ENCODE results near the gene SSU72. TPM values are rescaled to one million over a fixed set of nuclear protein-coding genes. Genes with fewer than 3 reads are reported as not detected.
A peak's percentile ranks its signal among the peaks of the same experiment; 100 is the strongest.

SSU72 gene
- total RNA-seq, 6 experiments from 2014 or later: 46.6 to 72.6 (median 63.8) TPM

DNA sequence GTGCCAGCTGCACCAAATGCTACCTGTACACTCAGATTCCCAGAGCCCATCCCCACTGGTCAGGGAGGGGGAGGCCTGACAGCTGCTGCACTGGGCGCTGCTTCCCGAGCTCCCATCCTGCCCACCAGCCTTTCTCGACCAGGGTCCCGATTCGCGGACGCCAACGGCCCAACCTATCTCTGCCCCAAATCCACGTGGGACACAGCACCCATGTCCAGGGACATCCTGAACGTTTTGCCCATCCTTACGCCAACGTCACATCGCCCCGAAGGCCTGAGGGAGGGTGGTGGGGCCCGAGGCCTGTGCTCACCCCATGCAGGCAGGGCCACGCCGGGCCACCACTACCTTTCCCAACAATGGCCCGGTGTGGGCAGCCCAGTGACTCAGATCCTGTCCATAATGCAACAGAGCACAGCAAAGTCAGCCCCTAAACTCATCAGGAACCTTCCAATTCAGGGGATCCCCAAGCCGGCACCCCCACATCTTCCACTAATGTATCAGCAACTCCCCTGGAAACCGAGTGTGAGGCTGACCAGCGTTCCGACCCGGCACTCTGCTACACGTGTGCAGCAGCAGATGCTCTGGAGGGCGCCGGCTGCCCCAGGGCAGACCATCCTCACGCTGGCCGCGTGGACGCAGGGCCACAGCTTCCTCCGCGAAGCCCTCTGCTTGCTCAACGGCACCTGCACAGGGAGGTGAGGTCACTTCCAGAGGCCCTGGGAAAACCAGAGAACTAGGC is 23.0 kb downstream of the SSU72 start:
- peak in 1 of 3 donors; percentile 52 for DNase-seq
- 86% methylated on average over 16 of the region's 33 CpGs for WGBS (ENCODE audit: insufficient coverage, low coverage, low lambda C conversion rate, missing lambda C conversion rate)

DNA sequence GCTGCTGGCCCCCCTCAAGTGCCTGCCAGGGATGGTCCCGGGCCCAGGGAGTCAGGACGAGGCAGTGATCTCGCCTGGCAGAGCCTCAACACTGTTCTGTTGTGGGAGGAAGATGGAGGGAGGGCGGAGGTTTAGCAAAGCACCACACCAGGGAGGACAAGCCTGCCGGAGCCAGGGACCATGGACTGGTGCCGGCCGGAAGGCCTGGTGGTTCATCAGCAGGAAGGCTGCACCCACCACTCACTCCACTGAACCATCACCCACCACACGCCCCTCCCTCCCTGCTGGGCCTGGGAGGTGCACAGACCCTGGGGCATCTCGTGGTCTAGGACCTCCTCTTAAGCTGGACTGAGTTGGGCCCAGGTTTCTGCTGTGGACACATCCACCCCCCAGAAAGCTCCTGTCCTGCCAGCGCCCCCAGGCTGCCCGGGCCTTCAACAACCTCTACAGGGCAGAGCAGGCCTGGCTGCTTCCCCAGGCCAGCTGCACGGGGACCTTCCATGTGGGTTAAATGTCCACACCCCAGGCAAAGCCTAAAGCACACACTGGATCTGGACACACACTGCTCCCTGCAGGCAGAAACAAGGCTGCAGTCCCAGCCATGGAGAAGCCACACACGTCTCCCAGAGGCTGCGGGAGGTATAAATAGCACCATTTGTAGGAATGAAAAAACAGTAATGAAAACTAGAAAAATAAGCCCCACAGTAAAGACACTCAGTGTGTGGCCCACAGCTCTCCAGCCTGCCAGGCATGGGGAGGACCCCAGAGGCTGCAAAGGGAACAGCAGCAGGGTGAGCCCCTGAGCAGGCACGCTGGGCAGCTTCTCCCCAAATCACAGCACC is 23.9 kb downstream of the SSU72 start:
- H3K9me3 ChIP-seq: no peaks in the 10 kb centered on the region
- DNase-seq (no peak), ATAC-seq (peak in 2 of 4 donors; percentile 14 to 30)
- WGBS (ENCODE audit: insufficient coverage, low coverage, low lambda C conversion rate, missing lambda C conversion rate): 66% methylated on average over 4 of the region's 15 CpGs
- H3K36me3 ChIP-seq: no peaks in the 10 kb centered on the region
- no peaks in the 10 kb centered on the region for H3K27me3 ChIP-seq
- intact Hi-C loops (cut with DNase I): no loop called here
- no peak overlapping the region for H3K27ac ChIP-seq
- no peak overlapping the region for H3K4me3 ChIP-seq
- TF ChIP-seq POLR2A (IDR thresholded peaks at IDR 0.05): no peak
- TF ChIP-seq, protein P1, sequence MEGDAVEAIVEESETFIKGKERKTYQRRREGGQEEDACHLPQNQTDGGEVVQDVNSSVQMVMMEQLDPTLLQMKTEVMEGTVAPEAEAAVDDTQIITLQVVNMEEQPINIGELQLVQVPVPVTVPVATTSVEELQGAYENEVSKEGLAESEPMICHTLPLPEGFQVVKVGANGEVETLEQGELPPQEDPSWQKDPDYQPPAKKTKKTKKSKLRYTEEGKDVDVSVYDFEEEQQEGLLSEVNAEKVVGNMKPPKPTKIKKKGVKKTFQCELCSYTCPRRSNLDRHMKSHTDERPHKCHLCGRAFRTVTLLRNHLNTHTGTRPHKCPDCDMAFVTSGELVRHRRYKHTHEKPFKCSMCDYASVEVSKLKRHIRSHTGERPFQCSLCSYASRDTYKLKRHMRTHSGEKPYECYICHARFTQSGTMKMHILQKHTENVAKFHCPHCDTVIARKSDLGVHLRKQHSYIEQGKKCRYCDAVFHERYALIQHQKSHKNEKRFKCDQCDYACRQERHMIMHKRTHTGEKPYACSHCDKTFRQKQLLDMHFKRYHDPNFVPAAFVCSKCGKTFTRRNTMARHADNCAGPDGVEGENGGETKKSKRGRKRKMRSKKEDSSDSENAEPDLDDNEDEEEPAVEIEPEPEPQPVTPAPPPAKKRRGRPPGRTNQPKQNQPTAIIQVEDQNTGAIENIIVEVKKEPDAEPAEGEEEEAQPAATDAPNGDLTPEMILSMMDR (IDR thresholded peaks at IDR 0.05): peak in 2 of 4 donors; percentile 12 to 27
- H3K4me1 ChIP-seq: peaks cover 0 to 6% (median 0%) of the 10 kb centered on the region in 4 donors

More for the DNA sequence above, 23.0 kb downstream of the SSU72 start:
- Histone ChIP-seq H3K9me3 (no peaks in the 10 kb centered on the region), H3K4me1 (peaks cover 0 to 6% (median 0%) of the 10 kb centered on the region in 4 donors), H3K4me3 (no peak overlapping the region), H3K36me3 (no peaks in the 10 kb centered on the region), H3K27me3 (no peaks in the 10 kb centered on the region), H3K27ac (no peak overlapping the region)
- intact Hi-C loops (cut with DNase I): no loop called here
- TF ChIP-seq, protein P1 (IDR thresholded peaks at IDR 0.05): no peak
- no peak for TF ChIP-seq POLR2A (IDR thresholded peaks at IDR 0.05)
- no peak for ATAC-seq

DNA sequence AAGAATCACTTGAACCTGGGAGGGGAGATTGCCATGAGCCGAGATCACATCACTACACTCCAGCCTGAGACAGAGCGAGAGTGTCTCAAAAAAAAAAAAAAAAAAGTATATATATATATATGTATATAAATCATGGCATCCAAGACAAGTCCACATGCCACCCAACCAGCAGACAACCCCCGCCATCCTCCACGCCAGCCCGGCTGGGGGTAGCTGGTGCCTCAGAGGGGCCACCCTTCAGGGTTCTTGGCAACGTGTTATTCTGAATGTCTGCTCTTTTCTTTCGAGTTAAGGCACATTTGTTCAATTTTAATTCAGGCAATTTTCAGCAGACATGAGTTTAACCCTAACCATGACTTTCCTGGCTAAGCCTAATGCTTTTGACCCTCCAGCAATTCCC is 24.6 kb downstream of the SSU72 start:
- WGBS (ENCODE audit: insufficient coverage, low coverage, low lambda C conversion rate, missing lambda C conversion rate): 86% methylated on average over 6 of the region's 7 CpGs
- Histone ChIP-seq H3K4me3 (no peak overlapping the region), H3K4me1 (peaks cover 0 to 3% (median 0%) of the 10 kb centered on the region in 4 donors), H3K9me3 (no peaks in the 10 kb centered on the region), H3K27me3 (no peaks in the 10 kb centered on the region), H3K27ac (no peak overlapping the region), H3K36me3 (no peaks in the 10 kb centered on the region)
- TF ChIP-seq, protein P1 (IDR thresholded peaks at IDR 0.05): no peak
- TF ChIP-seq POLR2A (IDR thresholded peaks at IDR 0.05): no peak
- ATAC-seq (no peak), DNase-seq (no peak)
- intact Hi-C loops (cut with DNase I): no loop called here

DNA sequence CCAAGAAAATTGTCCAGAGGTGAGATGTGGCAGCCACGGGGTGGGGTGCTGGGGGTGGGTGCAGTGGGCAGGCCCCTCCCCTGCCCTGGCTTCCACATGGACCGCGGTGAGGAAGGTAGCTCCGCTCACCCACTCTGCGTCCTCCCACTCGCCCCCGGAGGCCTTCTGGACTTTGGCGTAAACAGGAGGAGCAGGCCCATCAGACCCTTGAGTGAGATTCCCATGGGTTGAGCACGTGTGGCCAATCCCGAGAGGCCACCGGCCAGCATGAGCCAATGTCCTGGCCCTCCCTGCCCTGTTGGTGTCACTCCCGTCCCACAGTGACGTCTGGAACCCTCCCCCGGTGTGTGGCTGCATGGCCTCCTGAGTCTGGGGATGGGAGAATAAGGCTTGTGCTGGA is 26.1 kb downstream of the SSU72 start:
- H3K4me3 ChIP-seq: no peak overlapping the region
- no peaks in the 10 kb centered on the region for H3K9me3 ChIP-seq
- TF ChIP-seq POLR2A (IDR thresholded peaks at IDR 0.05): no peak
- ATAC-seq (no peak), DNase-seq (peak in 1 of 3 donors; percentile 55)
- no peaks in the 10 kb centered on the region for H3K36me3 ChIP-seq
- no CpG with 5 or more reads among the region's 14 CpGs for WGBS (ENCODE audit: insufficient coverage, low coverage, low lambda C conversion rate, missing lambda C conversion rate)
- no peaks in the 10 kb centered on the region for H3K4me1 ChIP-seq
- no peaks in the 10 kb centered on the region for H3K27me3 ChIP-seq
- intact Hi-C loops (cut with DNase I): no loop called here
- H3K27ac ChIP-seq: no peak overlapping the region

DNA sequence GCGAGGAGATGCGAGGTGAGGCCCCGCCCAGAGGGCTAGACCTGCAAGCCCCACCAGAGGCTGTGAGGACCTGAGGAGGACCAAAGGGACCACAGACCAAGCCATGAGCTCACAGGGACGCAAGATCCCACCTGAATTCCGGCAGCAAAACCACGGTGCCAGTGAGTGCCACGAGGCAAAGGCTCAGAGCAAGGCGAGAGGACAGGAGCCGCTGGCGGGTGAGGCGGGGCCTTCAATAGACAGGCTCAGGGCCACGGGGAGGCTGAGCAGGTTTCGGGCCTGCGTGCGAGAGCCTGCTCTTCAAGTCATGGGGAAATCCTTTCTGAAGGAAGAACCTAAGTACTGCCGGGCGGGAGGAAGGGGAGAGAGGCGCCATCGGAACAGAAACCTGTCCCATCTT is 27.2 kb downstream of the SSU72 start:
- no peak for TF ChIP-seq POLR2A (IDR thresholded peaks at IDR 0.05)
- TF ChIP-seq, protein P1 (IDR thresholded peaks at IDR 0.05): no peak
- intact Hi-C loops (cut with DNase I): no loop called here
- H3K4me1 ChIP-seq: no peaks in the 10 kb centered on the region
- 96% methylated on average over 5 of the region's 19 CpGs for WGBS (ENCODE audit: insufficient coverage, low coverage, low lambda C conversion rate, missing lambda C conversion rate)
- no peak overlapping the region for H3K27ac ChIP-seq
- H3K9me3 ChIP-seq: no peaks in the 10 kb centered on the region
- DNase-seq (no peak), ATAC-seq (no peak)
- H3K36me3 ChIP-seq: peaks cover 0 to 8% (median 0%) of the 10 kb centered on the region in 4 donors
- no peak overlapping the region for H3K4me3 ChIP-seq
- no peaks in the 10 kb centered on the region for H3K27me3 ChIP-seq
